Parathyroid adenoma (tissue), 2 donors: ENCODE results near the gene GDI2.

Source experiments
- H2AFZ ChIP-seq: fragments of 300-600 bp; sonication (generic); one replicate; pipeline ENCODE4 v1.7.0; 2017; ENCODE audit warnings: antibody characterized with exemption, mild to moderate bottlenecking
- H3K27ac ChIP-seq: fragments of 300-600 bp; sonication (generic); one replicate; pipeline ENCODE4 v1.7.0; 2017
- H3K27me3 ChIP-seq: fragments of 300-600 bp; sonication (generic); one replicate; pipeline ENCODE4 v1.7.0; 2017; ENCODE audit warnings: low read length; ENCODE audit not compliant: control insufficient read depth, insufficient read depth
- H3K36me3 ChIP-seq: fragments of 300-600 bp; sonication (generic); one replicate; pipeline ENCODE4 v1.7.0; 2017; ENCODE audit warnings: low read length; ENCODE audit not compliant: control insufficient read depth, insufficient read depth
- H3K4me1 ChIP-seq: fragments of 300-600 bp; sonication (generic); one replicate; pipeline ENCODE4 v1.7.0; 2017; ENCODE audit warnings: control low read depth
- H3K4me2 ChIP-seq: fragments of 300-600 bp; sonication (generic); one replicate; pipeline ENCODE4 v1.7.0; 2017; ENCODE audit warnings: low read length
- H3K4me3 ChIP-seq: fragments of 300-600 bp; sonication (generic); one replicate; pipeline ENCODE4 v1.7.0; 2017; ENCODE audit warnings: low read depth, low read length
- H3K79me2 ChIP-seq: fragments of 300-600 bp; sonication (generic); one replicate; pipeline ENCODE4 v1.7.0; 2017; ENCODE audit warnings: control low read depth
- H3K9ac ChIP-seq: fragments of 300-600 bp; sonication (generic); one replicate; pipeline ENCODE4 v1.7.0; 2017; ENCODE audit warnings: mild to moderate bottlenecking
- H3K9me3 ChIP-seq: fragments of 300-600 bp; sonication (generic); one replicate; pipeline ENCODE4 v1.7.0; 2017; ENCODE audit warnings: low read length; ENCODE audit not compliant: control insufficient read depth
- TF ChIP-seq, protein P1 (sequence below): fragments of 300-600 bp; sonication (generic); IDR thresholded peaks from one replicate; pipeline ENCODE4 v1.7.0; 2017; ENCODE audit warnings: antibody characterized with exemption, mild to moderate bottlenecking
- donor health status: primary hyperparathyroidism.

The GDI2 gene

DNA sequence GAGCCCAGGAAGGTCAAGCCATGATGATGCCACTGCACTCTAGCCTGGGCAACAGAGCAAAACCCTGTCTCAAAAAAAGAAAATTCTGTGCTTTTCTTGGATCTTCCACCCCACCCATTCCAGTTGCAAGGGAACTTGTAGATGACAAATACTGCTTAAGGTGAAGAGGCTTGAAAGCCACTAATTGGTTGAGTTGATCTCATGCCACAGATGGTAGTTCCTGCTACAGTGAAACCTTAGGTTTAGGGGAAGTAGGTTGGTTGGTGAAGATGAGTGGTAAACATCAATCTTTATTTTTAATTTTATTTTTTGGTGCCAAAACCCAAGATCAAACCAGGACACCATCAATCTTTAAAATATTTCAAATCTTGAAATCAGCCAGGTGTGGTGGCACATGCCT is 2.9 kb upstream of the GDI2 start:
- Histone ChIP-seq H3K4me2 (no peak overlapping the region), H3K4me1 (peaks cover 8% of the 10 kb centered on the region), H3K9ac (no peak overlapping the region), H3K27me3 (no peaks in the 10 kb centered on the region), H3K79me2 (peaks cover 6% of the 10 kb centered on the region), H3K4me3 (no peak overlapping the region), H2AFZ (no peak overlapping the region), H3K9me3 (no peaks in the 10 kb centered on the region), H3K36me3 (no peaks in the 10 kb centered on the region), H3K27ac (no peak overlapping the region)
- TF ChIP-seq, protein P1, sequence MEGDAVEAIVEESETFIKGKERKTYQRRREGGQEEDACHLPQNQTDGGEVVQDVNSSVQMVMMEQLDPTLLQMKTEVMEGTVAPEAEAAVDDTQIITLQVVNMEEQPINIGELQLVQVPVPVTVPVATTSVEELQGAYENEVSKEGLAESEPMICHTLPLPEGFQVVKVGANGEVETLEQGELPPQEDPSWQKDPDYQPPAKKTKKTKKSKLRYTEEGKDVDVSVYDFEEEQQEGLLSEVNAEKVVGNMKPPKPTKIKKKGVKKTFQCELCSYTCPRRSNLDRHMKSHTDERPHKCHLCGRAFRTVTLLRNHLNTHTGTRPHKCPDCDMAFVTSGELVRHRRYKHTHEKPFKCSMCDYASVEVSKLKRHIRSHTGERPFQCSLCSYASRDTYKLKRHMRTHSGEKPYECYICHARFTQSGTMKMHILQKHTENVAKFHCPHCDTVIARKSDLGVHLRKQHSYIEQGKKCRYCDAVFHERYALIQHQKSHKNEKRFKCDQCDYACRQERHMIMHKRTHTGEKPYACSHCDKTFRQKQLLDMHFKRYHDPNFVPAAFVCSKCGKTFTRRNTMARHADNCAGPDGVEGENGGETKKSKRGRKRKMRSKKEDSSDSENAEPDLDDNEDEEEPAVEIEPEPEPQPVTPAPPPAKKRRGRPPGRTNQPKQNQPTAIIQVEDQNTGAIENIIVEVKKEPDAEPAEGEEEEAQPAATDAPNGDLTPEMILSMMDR, result no peak

DNA sequence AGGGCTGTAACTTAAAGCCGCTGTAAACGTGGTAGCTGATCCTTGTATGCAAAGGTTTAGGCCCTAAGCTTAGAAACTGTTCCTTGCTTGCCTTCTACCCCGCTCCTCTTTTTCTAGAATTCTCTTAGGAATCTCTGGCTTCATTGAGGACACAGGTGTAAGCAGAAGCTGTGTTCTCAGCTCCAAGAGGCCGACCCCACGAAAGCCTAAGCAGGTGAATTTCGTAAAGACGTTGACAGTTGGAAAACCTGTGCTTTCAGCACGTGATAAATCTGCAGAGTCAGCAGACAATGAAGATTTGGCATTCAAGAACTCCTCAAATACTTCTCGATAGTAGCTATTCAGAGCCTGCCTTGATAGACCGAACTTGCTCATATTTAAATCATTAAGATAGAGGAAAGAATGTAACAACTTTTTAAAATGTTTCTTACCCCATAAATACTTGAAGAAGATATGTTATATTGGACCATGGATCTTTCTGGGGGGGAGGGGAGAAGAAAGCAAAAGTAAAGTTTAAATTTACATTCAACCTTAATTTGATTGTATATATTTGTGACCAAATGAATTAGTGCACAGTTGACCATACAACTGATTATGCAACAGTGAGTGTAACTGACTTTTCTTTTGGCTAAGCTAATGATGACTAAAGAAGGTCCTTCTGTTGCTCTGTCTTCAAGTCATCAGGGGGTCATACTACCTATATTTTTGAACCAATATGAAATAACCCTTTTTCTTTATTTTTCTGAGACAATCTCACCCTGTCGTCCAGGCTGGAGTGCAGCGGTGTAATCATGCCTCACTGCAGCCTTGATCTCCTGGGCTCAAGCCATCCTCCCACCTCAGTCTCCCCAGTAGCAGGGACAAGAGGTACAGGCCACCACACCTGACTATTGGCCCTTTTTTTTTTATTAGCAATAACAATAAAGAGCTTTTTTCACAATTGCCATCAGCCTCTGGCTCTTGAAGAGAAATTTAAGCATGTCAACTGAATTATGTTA is 1.2 kb upstream of the GDI2 start:
- Histone ChIP-seq H3K4me3 (peak overlapping the region; percentile 86), H2AFZ (peak overlapping the region; percentile 99), H3K27me3 (no peaks in the 10 kb centered on the region), H3K4me1 (peaks cover 12% of the 10 kb centered on the region), H3K79me2 (peaks cover 15% of the 10 kb centered on the region), H3K9me3 (no peaks in the 10 kb centered on the region), H3K27ac (peak overlapping the region; percentile 96), H3K9ac (no peak overlapping the region), H3K4me2 (peak overlapping the region; percentile 86), H3K36me3 (no peaks in the 10 kb centered on the region)
- TF ChIP-seq, protein P1, result no peak

DNA sequence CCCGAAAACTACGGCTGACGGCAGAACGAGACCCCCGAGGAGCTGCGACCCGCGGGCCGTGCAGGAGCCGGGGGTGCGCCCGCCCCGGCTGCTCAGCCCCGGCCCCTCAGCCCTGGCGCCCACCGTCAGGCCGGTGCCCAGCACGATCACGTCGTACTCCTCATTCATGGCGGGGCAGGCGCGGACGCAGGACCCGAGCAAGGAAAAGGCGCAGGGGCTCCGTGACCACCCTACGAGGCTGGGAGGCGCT is 218 bp downstream of the GDI2 start:
- H3K27me3 ChIP-seq, result no peaks in the 10 kb centered on the region
- peak overlapping the region; percentile 89 for H3K9ac ChIP-seq
- H3K4me3 ChIP-seq, result peak overlapping the region; percentile 96
- TF ChIP-seq, protein P1, result peak; percentile 5
- H3K4me2 ChIP-seq, result peak overlapping the region; percentile 92
- H3K36me3 ChIP-seq, result no peaks in the 10 kb centered on the region
- peak overlapping the region; percentile 96 for H3K27ac ChIP-seq
- peaks cover 12% of the 10 kb centered on the region for H3K4me1 ChIP-seq
- H2AFZ ChIP-seq, result peak overlapping the region; percentile 99
- H3K79me2 ChIP-seq, result peaks cover 18% of the 10 kb centered on the region
- H3K9me3 ChIP-seq, result no peaks in the 10 kb centered on the region

DNA sequence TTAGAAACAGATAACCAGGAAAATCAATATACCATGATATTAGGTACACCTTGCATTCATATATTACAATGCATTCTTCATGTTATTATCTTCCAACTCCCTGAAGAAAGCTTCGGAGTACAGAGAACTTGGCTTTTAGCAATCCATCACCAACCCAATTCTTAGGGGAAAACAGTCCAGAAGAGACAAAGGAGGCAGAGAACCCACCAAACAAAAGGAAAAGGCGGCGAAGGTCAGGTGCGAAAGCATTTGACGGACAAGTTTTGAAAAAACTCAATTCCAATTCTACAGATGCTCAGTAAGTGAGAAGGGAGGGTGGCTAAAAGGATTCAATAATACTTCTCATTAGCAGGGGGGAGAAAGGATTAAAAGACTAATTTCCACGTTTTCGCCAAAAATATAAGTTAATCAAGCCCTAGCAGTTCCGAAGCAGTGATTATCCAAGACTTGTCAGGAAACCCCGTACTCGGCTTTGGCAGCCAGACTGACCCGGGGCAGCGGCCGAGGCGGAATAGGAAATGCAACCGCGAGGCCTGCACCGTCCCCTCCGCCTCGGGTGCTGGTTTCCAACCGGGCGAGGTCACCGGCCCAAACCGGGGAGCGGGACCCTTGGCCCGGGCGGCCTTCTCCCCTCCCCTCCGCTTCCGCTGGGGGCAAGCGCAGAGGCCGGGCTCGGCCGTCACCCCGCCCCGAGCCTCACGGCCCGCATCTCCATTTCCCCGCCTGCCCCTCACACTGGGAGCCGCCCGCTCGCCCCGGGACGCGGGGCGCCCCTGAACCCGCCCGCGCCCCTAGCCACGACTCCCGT is 747 bp downstream of the GDI2 start:
- Histone ChIP-seq H3K9ac (peak overlapping the region; percentile 89), H3K4me1 (peaks cover 12% of the 10 kb centered on the region), H3K79me2 (peaks cover 18% of the 10 kb centered on the region), H3K36me3 (no peaks in the 10 kb centered on the region), H3K27ac (peak overlapping the region; percentile 96), H3K4me3 (peak overlapping the region; percentile 96), H3K9me3 (no peaks in the 10 kb centered on the region), H2AFZ (peak overlapping the region; percentile 99), H3K4me2 (peak overlapping the region; percentile 92), H3K27me3 (no peaks in the 10 kb centered on the region)
- TF ChIP-seq, protein P1, result no peak
